H1 (cell line): Measurements from ENCODE around the gene TXNRD3. TPM values are rescaled to one million over a fixed set of nuclear protein-coding genes. Genes with fewer than 3 reads are reported as not detected.

Source experiments
- CTCF ChIA-PET: fragments of 300-600 bp; sonication (Branson Sonifier 250); formaldehyde crosslinking; loops from one replicate; lab custom pipeline; 2021; ENCODE audit not compliant: partially characterized antibody; lab: Charles Lee
- POLR2A ChIA-PET: fragments of 300-600 bp; sonication (Branson Sonifier 250); formaldehyde crosslinking; loops from one replicate; lab custom pipeline; 2021; ENCODE audit warnings: inconsistent platforms; ENCODE audit not compliant: partially characterized antibody; lab: Charles Lee
- DNase-seq, 2 experiments: peaks; one replicate each; pipeline versions ENCODE4 v3.0.0 to v3.0.0-alpha.2; 2010 to 2022; ENCODE audit warnings: low spot score in 2 of 2, low read depth in 1 of 2, mixed read lengths in 1 of 2
- FAIRE-seq: peaks from 2 replicates; lab custom pipeline; 2011; peaks lifted over from hg19 to GRCh38; lab: Jason Lieb, UNC
- H2AFZ ChIP-seq: 2 replicates; pipeline ENCODE4 v1.8.1; 2012; ENCODE audit warnings: low read length, inconsistent platforms
- H2AK5ac ChIP-seq: 2 replicates; pipeline ENCODE4 v1.6.1; 2013; ENCODE audit warnings: low read depth, low read length
- H2BK120ac ChIP-seq: replicated peaks from 2 replicates; pipeline ENCODE3; 2013; ENCODE audit warnings: low read depth, low read length, inconsistent platforms
- H2BK12ac ChIP-seq: 2 replicates; pipeline ENCODE4 v1.6.1; 2013; ENCODE audit warnings: low read depth, low read length
- H2BK15ac ChIP-seq: 2 replicates; pipeline ENCODE4 v1.6.1; 2013; ENCODE audit warnings: low read length
- H2BK20ac ChIP-seq: 2 replicates; pipeline ENCODE4 v1.6.1; 2013; ENCODE audit warnings: low read length
- H2BK5ac ChIP-seq: 2 replicates; pipeline ENCODE4 v1.6.1; 2013; ENCODE audit warnings: low read depth, low read length
- H3K14ac ChIP-seq: 2 replicates; pipeline ENCODE4 v1.6.1; 2013; ENCODE audit warnings: inconsistent platforms; ENCODE audit not compliant: insufficient read length
- H3K18ac ChIP-seq: 2 replicates; pipeline ENCODE4 v1.6.1; 2013; ENCODE audit warnings: low read length; ENCODE audit errors: extremely low read depth
- H3K23ac ChIP-seq: 2 replicates; pipeline ENCODE4 v1.6.1; 2013; ENCODE audit warnings: inconsistent platforms; ENCODE audit not compliant: insufficient read length
- H3K23me2 ChIP-seq: 2 replicates; pipeline ENCODE4 v1.6.1; 2013; ENCODE audit warnings: low read depth, low read length
- H3K27ac ChIP-seq: 2 replicates; pipeline ENCODE4 v1.6.1; 2011; ENCODE audit warnings: low read depth, low read length, inconsistent platforms
- H3K27me3 ChIP-seq, 4 experiments: replicated peaks in 1 of 4; 1 replicate in 1 of 4; 2 replicates in 3 of 4; pipeline versions ENCODE4 v1.6.1 to v1.8.1; 2011 to 2013; ENCODE audit warnings: low read length in 3 of 4, mild to moderate bottlenecking in 3 of 4, inconsistent platforms in 2 of 4, mixed read lengths in 2 of 4, moderate library complexity in 1 of 4; ENCODE audit not compliant: control insufficient read depth in 3 of 4, insufficient read depth in 3 of 4; ENCODE audit errors: extremely low read depth in 1 of 4
- H3K36me3 ChIP-seq, 4 experiments: 2 replicates each; pipeline versions ENCODE4 v1.6.1 to v1.8.1; 2011 to 2013; ENCODE audit warnings: mild to moderate bottlenecking in 4 of 4, low read length in 3 of 4, moderate library complexity in 2 of 4, control low read depth in 1 of 4, inconsistent platforms in 1 of 4; ENCODE audit not compliant: insufficient read depth in 4 of 4, control insufficient read depth in 2 of 4
- H3K4ac ChIP-seq: replicated peaks from 2 replicates; pipeline ENCODE3; 2013; ENCODE audit warnings: low read length, low read depth, mixed read lengths, inconsistent platforms; ENCODE audit not compliant: insufficient read length
- H3K4me1 ChIP-seq, 4 experiments: replicated peaks in 1 of 4; 1 replicate in 1 of 4; 2 replicates in 3 of 4; pipeline versions ENCODE4 v1.6.1 to v1.8.1; 2011 to 2013; ENCODE audit warnings: low read length in 3 of 4, inconsistent platforms in 2 of 4, mixed read lengths in 1 of 4; ENCODE audit not compliant: insufficient read depth in 4 of 4, control insufficient read depth in 3 of 4
- H3K4me2 ChIP-seq, 2 experiments: 2 replicates each; pipeline versions ENCODE4 v1.6.1 to v1.8.1; 2011 to 2013; ENCODE audit warnings: low read depth in 2 of 2, low read length in 2 of 2, control low read depth in 1 of 2, inconsistent platforms in 1 of 2, mild to moderate bottlenecking in 1 of 2; ENCODE audit not compliant: insufficient read depth in 1 of 2
- H3K4me3 ChIP-seq, 4 experiments: fragments of 200-600, 300-600 bp in 1 of 4; sonication (generic), shearing (Covaris generic), sonication (Bioruptor Twin) in 1 of 4; 2 replicates each; pipeline versions ENCODE4 v1.5.1 to v1.8.1; 2011 to 2016; ENCODE audit warnings: low read length in 4 of 4, low read depth in 3 of 4, control low read depth in 2 of 4, inconsistent platforms in 2 of 4, mild to moderate bottlenecking in 2 of 4, mixed read lengths in 1 of 4, moderate library complexity in 1 of 4; ENCODE audit not compliant: insufficient read depth in 2 of 4; ENCODE audit errors: extremely low read depth in 1 of 4
- H3K56ac ChIP-seq: replicated peaks from 2 replicates; pipeline ENCODE3; 2013; ENCODE audit warnings: low read depth, mild to moderate bottlenecking, mixed read lengths, low read length, inconsistent platforms; ENCODE audit not compliant: insufficient read length
- H3K79me1 ChIP-seq: 2 replicates; pipeline ENCODE4 v1.6.1; 2013; ENCODE audit warnings: low read depth, low read length, control low read depth
- H3K79me2 ChIP-seq, 2 experiments: 2 replicates each; pipeline versions ENCODE4 v1.6.1 to v1.8.1; 2012 to 2013; ENCODE audit warnings: low read length in 2 of 2, mild to moderate bottlenecking in 2 of 2, inconsistent platforms in 1 of 2; ENCODE audit not compliant: insufficient read depth in 2 of 2, control insufficient read depth in 1 of 2
- H3K9ac ChIP-seq, 4 experiments: replicated peaks in 1 of 4; 1 replicate in 1 of 4; 2 replicates in 3 of 4; pipeline versions ENCODE4 v1.6.1 to v1.8.1; 2011 to 2013; ENCODE audit warnings: low read depth in 3 of 4, low read length in 3 of 4, control low read depth in 2 of 4, mild to moderate bottlenecking in 2 of 4, moderate library complexity in 2 of 4, inconsistent platforms in 1 of 4; ENCODE audit errors: extremely low read depth in 1 of 4
- H3K9me3 ChIP-seq, 2 experiments: 2 replicates each; pipeline versions ENCODE4 v1.6.1 to v1.8.1; 2012 to 2013; ENCODE audit warnings: mild to moderate bottlenecking in 2 of 2, moderate library complexity in 2 of 2, control low read depth in 1 of 2, inconsistent platforms in 1 of 2, low read depth in 1 of 2, low read length in 1 of 2, mixed read lengths in 1 of 2; ENCODE audit not compliant: insufficient read depth in 2 of 2
- H4K20me1 ChIP-seq, 2 experiments: replicated peaks in 1 of 2; 2 replicates each; pipeline versions ENCODE3 to v1.8.1; 2011 to 2013; ENCODE audit warnings: inconsistent platforms in 2 of 2, low read length in 2 of 2, mild to moderate bottlenecking in 1 of 2; ENCODE audit not compliant: insufficient read depth in 2 of 2, control insufficient read depth in 1 of 2
- H4K5ac ChIP-seq: 2 replicates; pipeline ENCODE4 v1.6.1; 2013; ENCODE audit warnings: low read length, low read depth, mixed read lengths, inconsistent platforms; ENCODE audit not compliant: insufficient read length
- H4K8ac ChIP-seq: 2 replicates; pipeline ENCODE4 v1.8.0; 2013; ENCODE audit warnings: mild to moderate bottlenecking, moderate library complexity, low read length, inconsistent platforms; ENCODE audit not compliant: insufficient read depth; ENCODE audit errors: extremely low read depth
- H4K91ac ChIP-seq: replicated peaks from 2 replicates; pipeline ENCODE3; 2013; ENCODE audit warnings: low read length, mixed read lengths, inconsistent platforms; ENCODE audit not compliant: insufficient read length
- BCL11A ChIP-seq, 2 experiments: IDR thresholded peaks; one replicate each; pipeline ENCODE4 v1.6.1; 2011; ENCODE audit warnings: low read depth in 2 of 2, low read length in 2 of 2, mild to moderate bottlenecking in 2 of 2
- CBX8 ChIP-seq: fragments of 300-800, 300-1000 bp; sonication (generic); IDR thresholded peaks from 2 replicates; pipeline ENCODE4 v1.7.1; 2016; ENCODE audit warnings: low read depth, low read length, borderline replicate concordance
- CHD1 ChIP-seq: IDR thresholded peaks from 2 replicates; pipeline ENCODE4 v1.6.1; 2012; ENCODE audit warnings: low read depth, low read length, improper control_type of control experiment
- CHD2 ChIP-seq: IDR thresholded peaks from 2 replicates; pipeline ENCODE4 v1.6.1; 2012; ENCODE audit warnings: low read length, improper control_type of control experiment
- CTCF ChIP-seq, 3 experiments: IDR thresholded peaks; 1 replicate in 2 of 3; 2 replicates in 1 of 3; pipeline versions ENCODE4 v1.5.1 to v1.6.1; 2011; ENCODE audit warnings: low read length in 3 of 3, mild to moderate bottlenecking in 3 of 3, inconsistent platforms in 2 of 3, low read depth in 1 of 3, moderate library complexity in 1 of 3; ENCODE audit not compliant: insufficient read depth in 1 of 3; ENCODE audit errors: control extremely low read depth in 1 of 3
- GABPA ChIP-seq: IDR thresholded peaks from 2 replicates; pipeline ENCODE4 v1.6.1; 2011; ENCODE audit warnings: mild to moderate bottlenecking, low read length, moderate library complexity, borderline replicate concordance; ENCODE audit not compliant: insufficient read depth
- KDM1A ChIP-seq: fragments of 200-600, 300-600 bp; sonication (generic); IDR thresholded peaks from 2 replicates; pipeline ENCODE4 v1.7.1; 2016; ENCODE audit warnings: mild to moderate bottlenecking, low read length, borderline replicate concordance
- YY1 ChIP-seq: IDR thresholded peaks from 2 replicates; pipeline ENCODE4 v1.6.1; 2011; ENCODE audit warnings: low read depth, mild to moderate bottlenecking, low read length
- WGBS, 2 experiments: shearing (Covaris generic) in 1 of 2; methylation state at CpG; one replicate each; pipeline versions ENCODE4 v1.1.6 to v1.1.7; 2013 to 2015; ENCODE audit warnings: low lambda C conversion rate in 2 of 2, mixed read lengths in 2 of 2, inconsistent platforms in 1 of 2, low coverage in 1 of 2, missing lambda C conversion rate in 1 of 2; ENCODE audit not compliant: insufficient replicate concordance in 2 of 2, insufficient coverage in 1 of 2, insufficient read length in 1 of 2; ENCODE audit errors: extremely low coverage in 1 of 2, missing lambda C conversion rate in 1 of 2; 5-methylcytosine and 5-hydroxymethylcytosine counted together
- polyA plus RNA-seq, 7 experiments: library from polyadenylated mRNA; depleted of rRNA in 3 of 7; stranded (reverse) in 5 of 7; unstranded in 2 of 7; fragments of >200 nt in 5 of 7; fragments of 200-250 nt in 2 of 7; gene quantifications; 1 replicate in 5 of 7; 2 replicates in 1 of 7; 4 replicates in 1 of 7; pipeline versions ENCODE4 v1.2.1 to v1.2.3, GENCODE V29; 2011 to 2013; ENCODE audit warnings: missing spikeins in 2 of 7, mixed read lengths in 2 of 7
- total RNA-seq: library from RNA; stranded (reverse); fragmentation: NEBNext Ultra II Directional; extraction: Animal tissue kit (Norgen Biotek cat#: 25700); gene quantifications from 2 replicates; pipeline ENCODE4 v1.2.1, GENCODE V29; 2021
- TF ChIP-seq, protein P1 (sequence below): IDR thresholded peaks from 2 replicates; pipeline ENCODE4 v1.6.1; 2012; ENCODE audit warnings: inconsistent platforms

TXNRD3 gene
- total and polyA plus RNA-seq, 2 of the 8 experiments (the other 6 are each of a cell fraction or from before 2014, with no cell fraction given) = 3.4 to 4.3 TPM

DNA sequence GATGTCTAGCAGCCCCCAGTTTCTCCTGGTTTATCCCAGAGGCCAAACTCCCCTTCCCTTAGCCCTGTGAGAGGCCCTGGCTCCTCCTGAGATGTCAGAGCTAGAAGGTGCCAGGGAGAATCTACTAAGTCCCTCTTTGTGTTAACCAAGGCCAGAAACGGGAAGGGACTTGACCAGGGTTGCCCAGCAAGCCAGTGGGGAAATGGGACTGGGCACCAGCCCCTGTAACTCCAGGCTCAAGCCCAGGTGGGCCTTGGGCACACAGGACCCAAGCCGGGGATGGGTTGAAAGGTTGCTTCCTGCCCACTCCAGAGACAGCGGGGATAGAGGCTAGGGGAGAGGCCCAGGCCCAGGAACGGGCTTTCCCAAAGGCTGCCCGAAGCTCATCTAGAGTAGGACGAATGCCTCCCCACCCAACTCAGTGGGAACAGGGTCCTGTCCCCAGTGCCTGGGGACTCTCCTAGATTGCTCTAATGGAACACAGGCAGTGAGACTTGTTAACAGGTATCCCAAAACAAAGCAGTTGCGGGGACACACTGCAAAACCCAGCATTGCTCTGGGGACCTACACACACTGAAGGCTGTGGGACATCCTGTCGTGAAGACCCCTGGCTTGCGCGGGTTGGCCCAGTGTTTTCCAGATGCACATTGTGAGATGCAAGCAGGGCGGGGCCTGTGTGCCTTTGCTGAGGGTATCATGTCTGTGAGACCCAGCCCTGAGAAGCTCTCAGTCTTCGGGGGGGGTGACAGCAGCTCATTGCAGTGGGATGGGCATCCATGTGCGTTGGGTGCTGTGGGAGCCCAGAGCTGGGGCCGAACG, 12.9 kb upstream of the TXNRD3 start:
- no peak overlapping the region for H3K23ac ChIP-seq
- no peaks in the 10 kb centered on the region; a peak in 1 of 7 replicates for H3K27me3 ChIP-seq
- H3K9me3 ChIP-seq = no peaks in the 10 kb centered on the region
- no peak overlapping the region for H3K9ac ChIP-seq
- FAIRE-seq (no peak), DNase-seq (no peak)
- H3K27ac ChIP-seq = no peak overlapping the region
- H3K56ac ChIP-seq = no peak overlapping the region
- no peak overlapping the region for H3K4me2 ChIP-seq
- no peak overlapping the region for H3K4me3 ChIP-seq
- no peak overlapping the region for H2AK5ac ChIP-seq
- POLR2A ChIA-PET = no interaction called here
- no peak overlapping the region for H2BK120ac ChIP-seq
- H3K4ac ChIP-seq = no peak overlapping the region
- no peak overlapping the region for H2BK5ac ChIP-seq
- H2BK15ac ChIP-seq = no peak overlapping the region
- H3K18ac ChIP-seq = no peak overlapping the region
- H3K79me1 ChIP-seq = no peaks in the 10 kb centered on the region
- no peak overlapping the region for H4K91ac ChIP-seq
- no peak overlapping the region for H2BK20ac ChIP-seq
- no peaks in the 10 kb centered on the region for H3K79me2 ChIP-seq
- H3K14ac ChIP-seq = no peak overlapping the region
- no peaks in the 10 kb centered on the region for H4K20me1 ChIP-seq
- H4K5ac ChIP-seq = no peak overlapping the region
- CTCF ChIA-PET = interaction anchor here (0.7 to 2.5 kb wide), 7 partner anchors 9 to 741 kb away, joined by 3 to 9 read pairs (median 3); no protein-coding TSS in a partner anchor
- H3K36me3 ChIP-seq = no peaks in the 10 kb centered on the region
- H3K4me1 ChIP-seq = no peaks in the 10 kb centered on the region; a peak in 2 of 7 replicates
- H2AFZ ChIP-seq = no peak overlapping the region
- H3K23me2 ChIP-seq = no peaks in the 10 kb centered on the region
- WGBS, 2 experiments = 84% methylated on average over 15 of the region's 15 CpGs; no CpG with 5 or more reads in 1 of the 2 experiments
- H4K8ac ChIP-seq = no peak overlapping the region; the same call in 1 of the 2 replicates
- no peak overlapping the region for H2BK12ac ChIP-seq
- TF ChIP-seq BCL11A (IDR thresholded peaks at IDR 0.05; ENCODE audit: low read depth in 2 of 2, low read length in 2 of 2) (no peak), CHD2 (no peak), CHD1 (no peak), CTCF (IDR thresholded peaks at IDR 0.05; ENCODE audit: control extremely low read depth in 1 of 3, insufficient read depth in 1 of 3, low read depth in 1 of 3, low read length in 3 of 3) (no peak), CBX8 (no peak), KDM1A (no peak), YY1 (no peak), GABPA (no peak)
- TF ChIP-seq, protein P1, sequence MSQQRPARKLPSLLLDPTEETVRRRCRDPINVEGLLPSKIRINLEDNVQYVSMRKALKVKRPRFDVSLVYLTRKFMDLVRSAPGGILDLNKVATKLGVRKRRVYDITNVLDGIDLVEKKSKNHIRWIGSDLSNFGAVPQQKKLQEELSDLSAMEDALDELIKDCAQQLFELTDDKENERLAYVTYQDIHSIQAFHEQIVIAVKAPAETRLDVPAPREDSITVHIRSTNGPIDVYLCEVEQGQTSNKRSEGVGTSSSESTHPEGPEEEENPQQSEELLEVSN = no peak
